ENCODE measurements around the gene RASGRF2. TPM values are rescaled to one million over a fixed set of nuclear protein-coding genes. Genes with fewer than 3 reads are reported as not detected.

Gene RASGRF2
- total and polyA plus RNA-seq, 2 of the 8 experiments (the other 6 are each of a cell fraction or from before 2014, with no cell fraction given) = 2.6 to 29.5 TPM

DNA sequence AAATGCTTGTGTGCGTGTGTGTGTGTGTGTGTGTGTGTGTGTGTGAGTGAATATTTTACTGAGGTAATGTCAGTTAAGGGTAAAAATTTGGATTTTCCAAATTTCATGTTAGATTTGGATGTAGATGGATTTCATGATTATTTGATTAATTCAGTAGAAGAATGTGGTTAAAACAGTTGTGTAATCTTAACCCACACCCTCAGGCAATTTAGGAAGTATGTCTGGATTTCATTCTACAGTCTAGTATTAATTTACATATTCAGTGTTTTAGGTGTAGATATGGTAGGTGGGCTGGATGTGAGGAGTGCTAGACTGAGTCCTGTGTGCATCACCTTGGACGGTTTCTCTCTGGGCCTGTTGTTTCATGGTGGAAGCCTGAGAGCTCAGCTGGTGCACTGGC lies 173.9 kb downstream of the RASGRF2 start:
- H4K20me1 ChIP-seq (replicated peaks in 1 of 2; ENCODE audit: control insufficient read depth in 1 of 2, insufficient read depth in 2 of 2, low read length in 2 of 2) = no peaks in the 10 kb centered on the region
- CTCF ChIA-PET (ENCODE audit: partially characterized antibody) = no interaction called here
- 63% methylated on average over 2 of the region's 2 CpGs; no CpG with 5 or more reads in 1 of the 2 experiments for WGBS, 2 experiments (ENCODE audit: extremely low coverage in 1 of 2, insufficient coverage in 1 of 2, insufficient read length in 1 of 2, insufficient replicate concordance in 2 of 2, low coverage in 1 of 2, low lambda C conversion rate in 2 of 2, missing lambda C conversion rate in 1 of 2)
- TF ChIP-seq CREB1 (IDR thresholded peaks at IDR 0.05) = no peak
- no peak for TF ChIP-seq ASH2L (IDR thresholded peaks at IDR 0.05; ENCODE audit: low read length)
- TF ChIP-seq BACH1 (IDR thresholded peaks at IDR 0.05; ENCODE audit: low read length) = no peak
- TF ChIP-seq RNF2 (IDR thresholded peaks at IDR 0.05; ENCODE audit: borderline replicate concordance, low read depth, low read length, missing control alignments, poor library complexity, severe bottlenecking) = no peak
- TF ChIP-seq SUZ12 (IDR thresholded peaks at IDR 0.05; ENCODE audit: low read length) = no peak

More for the DNA sequence above, 173.9 kb downstream of the RASGRF2 start:
- H2BK120ac ChIP-seq (replicated peaks; ENCODE audit: low read depth, low read length) = no peak overlapping the region
- H4K5ac ChIP-seq (ENCODE audit: insufficient read length, low read depth, low read length) = no peak overlapping the region
- no peak overlapping the region for H2BK20ac ChIP-seq (ENCODE audit: low read length)
- H3K9me3 ChIP-seq (ENCODE audit: insufficient read depth in 2 of 2, low read depth in 1 of 2, low read length in 1 of 2) = no peaks in the 10 kb centered on the region
- DNase-seq (ENCODE audit: low read depth in 1 of 2, low spot score in 2 of 2) (no peak), FAIRE-seq (no peak)
- no peak overlapping the region for H3K27ac ChIP-seq (ENCODE audit: low read depth, low read length)
- H3K18ac ChIP-seq (ENCODE audit: extremely low read depth, low read length) = no peak overlapping the region
- no peak overlapping the region for H3K4me3 ChIP-seq (ENCODE audit: extremely low read depth in 1 of 4, insufficient read depth in 2 of 4, low read depth in 3 of 4, low read length in 4 of 4)
- no peaks in the 10 kb centered on the region for H3K79me2 ChIP-seq (ENCODE audit: control insufficient read depth in 1 of 2, insufficient read depth in 2 of 2, low read length in 2 of 2)
- H3K14ac ChIP-seq (ENCODE audit: insufficient read length) = no peak overlapping the region
- H3K4me1 ChIP-seq (replicated peaks in 1 of 4; ENCODE audit: control insufficient read depth in 3 of 4, insufficient read depth in 4 of 4, low read length in 3 of 4) = peaks cover 0 to 5% (median 0%) of the 10 kb centered on the region in 4 experiments; a peak in 1 of 7 replicates
- no peak overlapping the region for H3K9ac ChIP-seq (replicated peaks in 1 of 4; ENCODE audit: extremely low read depth in 1 of 4, low read depth in 3 of 4, low read length in 3 of 4)
- H3K27me3 ChIP-seq (replicated peaks in 1 of 4; ENCODE audit: control insufficient read depth in 3 of 4, extremely low read depth in 1 of 4, insufficient read depth in 3 of 4, low read length in 3 of 4) = no peaks in the 10 kb centered on the region
- H3K36me3 ChIP-seq (ENCODE audit: control insufficient read depth in 2 of 4, insufficient read depth in 4 of 4, low read length in 3 of 4) = no peaks in the 10 kb centered on the region
- H2AK5ac ChIP-seq (ENCODE audit: low read depth, low read length) = no peak overlapping the region
- H2BK15ac ChIP-seq (ENCODE audit: low read length) = no peak overlapping the region
- H4K8ac ChIP-seq (ENCODE audit: extremely low read depth, insufficient read depth, low read length) = no peak overlapping the region
- no peak overlapping the region for H3K56ac ChIP-seq (replicated peaks; ENCODE audit: insufficient read length, low read depth, low read length)
- H2BK12ac ChIP-seq (ENCODE audit: low read depth, low read length) = no peak overlapping the region
- no peak overlapping the region for H2AFZ ChIP-seq (ENCODE audit: low read length)
- H3K4me2 ChIP-seq (ENCODE audit: insufficient read depth in 1 of 2, low read depth in 2 of 2, low read length in 2 of 2) = no peak overlapping the region
- H2BK5ac ChIP-seq (ENCODE audit: low read depth, low read length) = no peak overlapping the region
- POLR2A ChIA-PET (ENCODE audit: partially characterized antibody) = no interaction called here
- no peaks in the 10 kb centered on the region; the same call in 1 of the 2 replicates for H3K23me2 ChIP-seq (ENCODE audit: low read depth, low read length)
- H3K79me1 ChIP-seq (ENCODE audit: low read depth, low read length) = no peaks in the 10 kb centered on the region
- H3K23ac ChIP-seq (ENCODE audit: insufficient read length) = no peak overlapping the region
- H3K4ac ChIP-seq (replicated peaks; ENCODE audit: insufficient read length, low read depth, low read length) = no peak overlapping the region
- H4K91ac ChIP-seq (replicated peaks; ENCODE audit: insufficient read length, low read length) = no peak overlapping the region

All from H1 (cell line).